MCF 10A (cell line): ENCODE data around the gene CYP26B1. TPM values are rescaled to one million over a fixed set of nuclear protein-coding genes. Genes with fewer than 3 reads are reported as not detected.

Experiments used
- BruUV-seq: library from RNA; stranded (reverse); fragments of 400-500 nt; replicated peaks from 2 replicates; lab custom pipeline; 2021; lab: Mats Ljungman, UMichigan
- CTCF ChIA-PET: fragments of 300-600 bp; sonication (Branson Sonifier 250); formaldehyde crosslinking; extraction: SDS; loops from one replicate; lab custom pipeline; 2021; ENCODE audit warnings: antibody characterized with exemption, inconsistent platforms; lab: Yijun Ruan, JAX
- POLR2A ChIA-PET: fragments of 300-600, 350-650 bp; sonication (Branson Sonifier 250); formaldehyde crosslinking; extraction: SDS; loops from one replicate; lab custom pipeline; 2020; ENCODE audit warnings: antibody characterized with exemption, inconsistent platforms; lab: Yijun Ruan, JAX
- DNase-seq: peaks from one replicate; pipeline ENCODE4 v3.0.0-alpha.2; 2018; ENCODE audit not compliant: unreplicated experiment
- H3K27ac Mint-ChIP-seq: one replicate; pipeline ENCODE4 v1.8.0; 2022; ENCODE audit warnings: mild to moderate bottlenecking, low read depth, mixed read lengths; ENCODE audit not compliant: unreplicated experiment
- H3K27me3 Mint-ChIP-seq: one replicate; pipeline ENCODE4 v1.8.0; 2022; ENCODE audit warnings: mixed read lengths; ENCODE audit not compliant: insufficient read depth, unreplicated experiment
- H3K36me3 Mint-ChIP-seq: one replicate; pipeline ENCODE4 v1.8.0; 2022; ENCODE audit warnings: mild to moderate bottlenecking, moderate library complexity, mixed read lengths; ENCODE audit not compliant: insufficient read depth, unreplicated experiment
- H3K4me1 Mint-ChIP-seq: one replicate; pipeline ENCODE4 v1.8.0; 2022; ENCODE audit warnings: mixed read lengths; ENCODE audit not compliant: insufficient read depth, unreplicated experiment
- H3K4me3 Mint-ChIP-seq: one replicate; pipeline ENCODE4 v1.8.0; 2022; ENCODE audit warnings: mild to moderate bottlenecking, moderate library complexity, mixed read lengths; ENCODE audit not compliant: unreplicated experiment
- H3K9me3 Mint-ChIP-seq: one replicate; pipeline ENCODE4 v1.8.0; 2022; ENCODE audit warnings: mixed read lengths; ENCODE audit not compliant: unreplicated experiment
- intact Hi-C: fragments of 100-400 bp; cut with micrococcal nuclease; formaldehyde crosslinking; loops from 2 replicates; pipeline ENCODE4 v1.14.1; 2022
- total RNA-seq: library from RNA; stranded (reverse); gene quantifications from 2 replicates; pipeline ENCODE4 v1.2.3, GENCODE V29; 2022
- TF ChIP-seq, protein P1 (sequence below): fragments of 200-600 bp; IDR thresholded peaks from one replicate; pipeline ENCODE4 v1.8.0; 2022; ENCODE audit warnings: antibody characterized with exemption, mild to moderate bottlenecking; ENCODE audit not compliant: unreplicated experiment

The CYP26B1 gene
- total RNA-seq, 1 experiment from 2014 or later: 14.1 TPM

DNA sequence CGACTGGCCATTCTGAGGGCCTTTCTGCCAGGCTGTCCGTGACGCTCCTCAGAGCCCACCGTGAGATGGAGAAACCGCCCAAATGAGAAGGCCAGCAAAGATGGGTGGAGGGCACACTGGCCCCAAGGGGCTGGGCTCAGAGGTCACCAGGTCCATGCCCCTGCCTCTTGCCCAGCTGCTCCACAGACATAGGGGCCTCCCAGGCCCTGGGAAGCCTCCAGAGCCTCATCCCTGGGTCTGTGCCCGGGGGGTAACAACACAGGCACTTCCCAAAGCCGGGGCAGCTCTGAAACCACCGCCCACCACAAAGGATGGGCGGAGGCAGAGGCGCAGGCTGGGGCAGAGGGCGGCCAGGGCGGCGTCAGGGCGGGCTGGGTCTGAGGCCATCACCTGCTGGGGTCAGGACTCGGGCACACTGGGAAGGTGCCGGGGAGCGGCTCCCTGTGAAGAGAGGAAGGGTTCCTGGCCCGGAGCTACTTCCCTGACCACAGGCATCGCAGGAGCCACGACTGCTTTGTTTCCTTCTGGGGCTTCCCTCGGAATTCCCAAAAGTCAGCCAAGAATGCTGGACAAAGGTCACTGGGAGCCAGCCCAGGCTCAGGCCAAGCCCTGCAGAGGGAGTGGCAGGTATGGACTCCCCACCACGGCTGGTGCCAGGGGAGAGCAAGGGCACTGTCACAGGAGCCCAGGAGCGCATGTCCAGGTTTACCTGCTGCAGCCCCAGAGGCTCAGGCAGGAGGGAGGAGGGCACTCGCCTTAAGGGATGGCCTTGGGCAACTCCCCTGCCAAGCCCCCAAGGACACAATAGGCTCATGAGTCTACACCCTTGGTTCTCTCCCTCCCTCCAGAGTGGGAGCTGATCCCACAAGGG is 9.4 kb downstream of the CYP26B1 start:
- DNase-seq: peak; percentile 22
- Mint-ChIP-seq H3K36me3 (no peaks in the 10 kb centered on the region), H3K27ac (no peak overlapping the region), H3K9me3 (no peaks in the 10 kb centered on the region), H3K4me3 (no peak overlapping the region), H3K4me1 (peaks cover 6% of the 10 kb centered on the region), H3K27me3 (no peaks in the 10 kb centered on the region)
- ChIA-PET POLR2A (no interaction called here), CTCF (interaction anchor here (0.5 to 3.5 kb wide), 32 partner anchors 9 to 656 kb away, joined by 3 to 25 read pairs (median 3); no protein-coding TSS in a partner anchor)
- no TSS peak for BruUV-seq
- intact Hi-C loops: no loop called here
- TF ChIP-seq, protein P1, sequence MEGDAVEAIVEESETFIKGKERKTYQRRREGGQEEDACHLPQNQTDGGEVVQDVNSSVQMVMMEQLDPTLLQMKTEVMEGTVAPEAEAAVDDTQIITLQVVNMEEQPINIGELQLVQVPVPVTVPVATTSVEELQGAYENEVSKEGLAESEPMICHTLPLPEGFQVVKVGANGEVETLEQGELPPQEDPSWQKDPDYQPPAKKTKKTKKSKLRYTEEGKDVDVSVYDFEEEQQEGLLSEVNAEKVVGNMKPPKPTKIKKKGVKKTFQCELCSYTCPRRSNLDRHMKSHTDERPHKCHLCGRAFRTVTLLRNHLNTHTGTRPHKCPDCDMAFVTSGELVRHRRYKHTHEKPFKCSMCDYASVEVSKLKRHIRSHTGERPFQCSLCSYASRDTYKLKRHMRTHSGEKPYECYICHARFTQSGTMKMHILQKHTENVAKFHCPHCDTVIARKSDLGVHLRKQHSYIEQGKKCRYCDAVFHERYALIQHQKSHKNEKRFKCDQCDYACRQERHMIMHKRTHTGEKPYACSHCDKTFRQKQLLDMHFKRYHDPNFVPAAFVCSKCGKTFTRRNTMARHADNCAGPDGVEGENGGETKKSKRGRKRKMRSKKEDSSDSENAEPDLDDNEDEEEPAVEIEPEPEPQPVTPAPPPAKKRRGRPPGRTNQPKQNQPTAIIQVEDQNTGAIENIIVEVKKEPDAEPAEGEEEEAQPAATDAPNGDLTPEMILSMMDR: no peak

DNA sequence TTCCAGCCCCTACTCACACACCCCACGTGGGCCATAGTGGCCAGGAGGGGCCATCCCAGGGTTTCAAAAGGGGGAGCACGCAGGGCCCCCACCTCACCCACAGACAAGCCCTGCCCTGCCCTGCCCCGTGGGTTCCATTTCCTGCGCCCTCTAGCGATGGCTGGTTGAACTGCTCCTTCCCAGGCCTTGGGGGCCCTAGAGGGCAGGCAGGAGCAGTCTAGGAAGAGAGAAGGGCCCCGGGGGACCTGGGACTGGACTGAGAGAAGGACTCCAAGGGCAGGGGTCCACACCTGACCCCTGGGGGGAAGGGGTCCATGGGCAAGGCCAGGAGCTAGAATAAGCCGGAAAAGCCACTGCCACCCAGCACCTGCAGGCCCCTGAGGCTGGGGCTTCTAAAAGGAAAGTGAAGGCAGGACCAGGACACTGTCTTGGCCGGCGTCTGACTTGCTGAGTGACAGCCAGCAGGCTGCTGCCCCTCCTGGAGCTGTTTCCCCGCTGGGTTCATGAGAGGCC is 10.1 kb downstream of the CYP26B1 start:
- Mint-ChIP-seq H3K4me3 (no peak overlapping the region), H3K27me3 (no peaks in the 10 kb centered on the region), H3K9me3 (no peaks in the 10 kb centered on the region), H3K4me1 (peaks cover 6% of the 10 kb centered on the region), H3K27ac (peak overlapping the region; percentile 7), H3K36me3 (no peaks in the 10 kb centered on the region)
- TF ChIP-seq, protein P1: peak; percentile 96
- no TSS peak for BruUV-seq
- ChIA-PET POLR2A (no interaction called here), CTCF (interaction anchor here (0.6 to 3.5 kb wide), 28 partner anchors 8 to 656 kb away, joined by 3 to 25 read pairs (median 4); no protein-coding TSS in a partner anchor)
- DNase-seq: peak; percentile 69
- intact Hi-C loops: loop anchor here (1.0 kb wide), 1 partner anchor 213 kb away; no protein-coding TSS in a partner anchor

DNA sequence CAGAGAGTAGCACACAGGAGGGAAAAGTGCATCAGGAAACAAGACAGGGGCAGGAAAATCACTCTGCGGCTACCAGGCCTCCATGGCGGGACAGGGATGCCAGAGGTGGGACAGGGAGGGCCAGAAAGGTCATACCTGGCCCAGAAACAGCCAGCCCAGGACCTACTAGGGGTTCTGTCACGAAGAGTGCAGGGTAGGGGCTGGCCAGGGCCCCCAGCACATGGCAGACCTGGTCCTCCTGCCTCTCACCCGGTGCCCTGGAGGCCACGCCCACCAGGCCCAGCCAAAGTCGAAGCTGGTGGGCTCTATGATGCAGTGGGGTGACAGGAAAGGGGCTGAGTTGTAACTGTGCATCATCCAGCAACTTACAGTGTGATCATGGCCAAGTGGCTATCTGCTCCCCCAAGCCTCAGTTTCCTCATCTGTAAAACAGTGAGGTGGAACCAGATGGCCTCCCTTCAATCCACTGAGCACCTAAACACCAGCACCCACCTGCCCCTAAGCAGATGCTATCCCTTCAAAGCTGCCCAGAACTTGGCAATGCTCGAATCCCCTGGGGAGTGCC is 10.6 kb downstream of the CYP26B1 start:
- POLR2A ChIA-PET: no interaction called here
- no peaks in the 10 kb centered on the region for H3K36me3 Mint-ChIP-seq
- intact Hi-C loops: loop anchor here (1.0 kb wide), 1 partner anchor 213 kb away; no protein-coding TSS in a partner anchor
- H3K4me1 Mint-ChIP-seq: peaks cover 6% of the 10 kb centered on the region
- H3K27me3 Mint-ChIP-seq: no peaks in the 10 kb centered on the region
- H3K4me3 Mint-ChIP-seq: no peak overlapping the region
- no peak for DNase-seq
- H3K27ac Mint-ChIP-seq: peak overlapping the region; percentile 7
- no TSS peak for BruUV-seq
- H3K9me3 Mint-ChIP-seq: no peaks in the 10 kb centered on the region
- TF ChIP-seq, protein P1: no peak
- CTCF ChIA-PET: interaction anchor here (0.8 to 3.5 kb wide), 16 partner anchors 8 to 333 kb away, joined by 3 to 25 read pairs (median 4); no protein-coding TSS in a partner anchor

DNA sequence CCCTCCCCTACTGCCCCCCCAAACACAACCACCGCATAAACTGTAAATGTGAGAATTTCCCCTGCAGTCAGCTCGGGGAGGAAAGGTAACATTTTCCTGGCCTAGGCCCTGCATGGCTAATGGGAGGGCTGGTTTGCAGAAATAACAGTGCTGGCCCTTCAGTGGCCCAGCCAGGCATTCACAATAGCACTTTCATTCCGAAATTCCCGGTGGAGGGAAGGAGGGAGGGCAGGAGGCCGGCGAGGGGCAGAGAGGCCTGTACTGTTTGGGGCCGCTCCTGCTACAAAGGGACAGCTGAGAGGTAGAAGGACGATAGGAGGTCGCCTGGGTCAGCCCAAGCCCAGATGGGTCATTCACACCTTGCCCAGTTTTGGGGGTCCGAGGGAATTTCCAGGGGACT is 11.3 kb downstream of the CYP26B1 start:
- CTCF ChIA-PET: interaction anchor here (0.6 to 3.5 kb wide), 6 partner anchors 7 to 398 kb away, joined by 3 to 25 read pairs (median 6); no protein-coding TSS in a partner anchor
- no peak for DNase-seq
- H3K4me3 Mint-ChIP-seq: no peak overlapping the region
- H3K36me3 Mint-ChIP-seq: no peaks in the 10 kb centered on the region
- intact Hi-C loops: no loop called here
- peaks cover 6% of the 10 kb centered on the region for H3K4me1 Mint-ChIP-seq
- no TSS peak for BruUV-seq
- TF ChIP-seq, protein P1: no peak
- POLR2A ChIA-PET: no interaction called here
- H3K9me3 Mint-ChIP-seq: no peaks in the 10 kb centered on the region
- H3K27ac Mint-ChIP-seq: no peak overlapping the region
- no peaks in the 10 kb centered on the region for H3K27me3 Mint-ChIP-seq
